Measurements from ENCODE around the gene GMDS.

GMDS gene

GRCh38 chr6:2149361-2150006 lies 95.9 kb downstream of the GMDS start:
- TF ChIP-seq CTCF (IDR thresholded peaks at IDR 0.05; ENCODE audit: low read depth, low read length) = no peak
- DNase-seq (ENCODE audit: extremely low read depth, low read depth) = no peak

- TF ChIP-seq CTCF (IDR thresholded peaks at IDR 0.05; ENCODE audit: low read depth, low read length) = no peak
- DNase-seq (ENCODE audit: extremely low read depth, low read depth) = no peak
Observed at GRCh38 chr6:2148748-2149147, 96.7 kb downstream of the GMDS start.

- no peak for DNase-seq (ENCODE audit: extremely low read depth, low read depth)
- TF ChIP-seq CTCF (IDR thresholded peaks at IDR 0.05; ENCODE audit: low read depth, low read length) = no peak
Observed at GRCh38 chr6:2147766-2148448, 97.5 kb downstream of the GMDS start.

GRCh38 chr6:2147261-2147660 lies 98.1 kb downstream of the GMDS start:
- TF ChIP-seq CTCF (IDR thresholded peaks at IDR 0.05; ENCODE audit: low read depth, low read length) = no peak
- DNase-seq (ENCODE audit: extremely low read depth, low read depth) = no peak

GRCh38 chr6:2144210-2144609 lies 101.2 kb downstream of the GMDS start:
- TF ChIP-seq CTCF (IDR thresholded peaks at IDR 0.05; ENCODE audit: low read depth, low read length) = no peak
- no peak for DNase-seq (ENCODE audit: extremely low read depth, low read depth)

- DNase-seq (ENCODE audit: extremely low read depth, low read depth) = no peak
- no peak for TF ChIP-seq CTCF (IDR thresholded peaks at IDR 0.05; ENCODE audit: low read depth, low read length)
Observed at GRCh38 chr6:2141644-2142290, 103.6 kb downstream of the GMDS start.

Measured in AG09319 (cell line).